ENCODE measurements around the gene L3MBTL4.

DNA sequence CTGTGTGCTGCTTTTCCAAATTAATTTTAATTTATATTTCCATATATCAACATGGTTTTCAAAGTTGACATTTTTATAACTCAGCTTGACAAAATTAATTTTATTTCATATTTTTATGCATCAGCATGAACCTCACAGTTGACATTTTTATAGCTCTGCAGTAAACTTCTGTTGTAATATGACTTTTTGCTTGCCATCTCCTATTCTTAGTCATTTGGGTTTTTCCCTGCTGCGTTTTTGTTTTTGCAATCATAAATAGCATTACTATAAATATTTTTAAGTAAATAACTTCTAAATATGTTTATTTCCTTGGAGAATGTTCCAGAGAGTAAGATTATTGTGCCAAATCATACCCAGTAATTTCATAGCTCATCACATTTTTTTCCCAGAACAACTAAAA, 21.0 kb upstream of the L3MBTL4 start:
- TF ChIP-seq, protein P1, sequence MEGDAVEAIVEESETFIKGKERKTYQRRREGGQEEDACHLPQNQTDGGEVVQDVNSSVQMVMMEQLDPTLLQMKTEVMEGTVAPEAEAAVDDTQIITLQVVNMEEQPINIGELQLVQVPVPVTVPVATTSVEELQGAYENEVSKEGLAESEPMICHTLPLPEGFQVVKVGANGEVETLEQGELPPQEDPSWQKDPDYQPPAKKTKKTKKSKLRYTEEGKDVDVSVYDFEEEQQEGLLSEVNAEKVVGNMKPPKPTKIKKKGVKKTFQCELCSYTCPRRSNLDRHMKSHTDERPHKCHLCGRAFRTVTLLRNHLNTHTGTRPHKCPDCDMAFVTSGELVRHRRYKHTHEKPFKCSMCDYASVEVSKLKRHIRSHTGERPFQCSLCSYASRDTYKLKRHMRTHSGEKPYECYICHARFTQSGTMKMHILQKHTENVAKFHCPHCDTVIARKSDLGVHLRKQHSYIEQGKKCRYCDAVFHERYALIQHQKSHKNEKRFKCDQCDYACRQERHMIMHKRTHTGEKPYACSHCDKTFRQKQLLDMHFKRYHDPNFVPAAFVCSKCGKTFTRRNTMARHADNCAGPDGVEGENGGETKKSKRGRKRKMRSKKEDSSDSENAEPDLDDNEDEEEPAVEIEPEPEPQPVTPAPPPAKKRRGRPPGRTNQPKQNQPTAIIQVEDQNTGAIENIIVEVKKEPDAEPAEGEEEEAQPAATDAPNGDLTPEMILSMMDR (IDR thresholded peaks at IDR 0.05) = no peak
- TF ChIP-seq POLR2A (IDR thresholded peaks at IDR 0.05) = no peak

All from body of pancreas (tissue), 4 donors.